Measurements from ENCODE around the gene ADAMTS2.
"Not testable (repeated sequence)": the region's sequence is repeated elsewhere in the genome, so short reads cannot be mapped to it uniquely, and the experiment has no call there.

The ADAMTS2 gene

GRCh38 chr5:179219661-179220620 lies 125.3 kb downstream of the ADAMTS2 start:
- DNase-seq (ENCODE audit: low read depth in 1 of 2, low spot score in 1 of 2), result no peak

GRCh38 chr5:179218943-179219330 lies 126.3 kb downstream of the ADAMTS2 start:
- DNase-seq (ENCODE audit: low read depth in 1 of 2, low spot score in 1 of 2), result no peak

GRCh38 chr5:179217956-179218942 lies 127.0 kb downstream of the ADAMTS2 start:
- no peak for DNase-seq (ENCODE audit: low read depth in 1 of 2, low spot score in 1 of 2)

GRCh38 chr5:179217356-179217755 lies 127.9 kb downstream of the ADAMTS2 start:
- no peak for DNase-seq (ENCODE audit: low read depth in 1 of 2, low spot score in 1 of 2)

- not testable (repeated sequence) for DNase-seq (ENCODE audit: low read depth in 1 of 2, low spot score in 1 of 2)
Observed at GRCh38 chr5:179216381-179216780, 128.9 kb downstream of the ADAMTS2 start.

GRCh38 chr5:179215576-179215975 lies 129.7 kb downstream of the ADAMTS2 start:
- DNase-seq (ENCODE audit: low read depth in 1 of 2, low spot score in 1 of 2), result no peak

- no peak for DNase-seq (ENCODE audit: low read depth in 1 of 2, low spot score in 1 of 2)
Observed at GRCh38 chr5:179214678-179215077, 130.6 kb downstream of the ADAMTS2 start.

- DNase-seq (ENCODE audit: low read depth in 1 of 2, low spot score in 1 of 2), result no peak
Observed at GRCh38 chr5:179212870-179213269, 132.4 kb downstream of the ADAMTS2 start.

GRCh38 chr5:179211631-179212030 lies 133.6 kb downstream of the ADAMTS2 start:
- DNase-seq (ENCODE audit: low read depth in 1 of 2, low spot score in 1 of 2), result no peak

- no peak for DNase-seq (ENCODE audit: low read depth in 1 of 2, low spot score in 1 of 2)
Observed at GRCh38 chr5:179211068-179211467, 134.2 kb downstream of the ADAMTS2 start.

- DNase-seq (ENCODE audit: low read depth in 1 of 2, low spot score in 1 of 2), result no peak
Observed at GRCh38 chr5:179210478-179210877, 134.8 kb downstream of the ADAMTS2 start.

GRCh38 chr5:179209359-179210150 lies 135.7 kb downstream of the ADAMTS2 start:
- no peak for DNase-seq (ENCODE audit: low read depth in 1 of 2, low spot score in 1 of 2)

- DNase-seq (ENCODE audit: low read depth in 1 of 2, low spot score in 1 of 2), result no peak
Observed at GRCh38 chr5:179208706-179209358, 136.4 kb downstream of the ADAMTS2 start.

GRCh38 chr5:179207920-179208705 lies 137.1 kb downstream of the ADAMTS2 start:
- DNase-seq (ENCODE audit: low read depth in 1 of 2, low spot score in 1 of 2), result no peak

GRCh38 chr5:179207470-179207869 lies 137.8 kb downstream of the ADAMTS2 start:
- no peak for DNase-seq (ENCODE audit: low read depth in 1 of 2, low spot score in 1 of 2)

- DNase-seq (ENCODE audit: low read depth in 1 of 2, low spot score in 1 of 2), result no peak
Observed at GRCh38 chr5:179206366-179206765, 138.9 kb downstream of the ADAMTS2 start.

GRCh38 chr5:179205277-179205676 lies 140.0 kb downstream of the ADAMTS2 start:
- no peak for DNase-seq (ENCODE audit: low read depth in 1 of 2, low spot score in 1 of 2)

- no peak for DNase-seq (ENCODE audit: low read depth in 1 of 2, low spot score in 1 of 2)
Observed at GRCh38 chr5:179204572-179204971, 140.7 kb downstream of the ADAMTS2 start.

- no peak for DNase-seq (ENCODE audit: low read depth in 1 of 2, low spot score in 1 of 2)
Observed at GRCh38 chr5:179203248-179203647, 142.0 kb downstream of the ADAMTS2 start.

GRCh38 chr5:179201986-179202385 lies 143.3 kb downstream of the ADAMTS2 start:
- no peak for DNase-seq (ENCODE audit: low read depth in 1 of 2, low spot score in 1 of 2)
